H1 (cell line): ENCODE data around the gene GSAP. TPM values are rescaled to one million over a fixed set of nuclear protein-coding genes. Genes with fewer than 3 reads are reported as not detected.

Experiments
- CTCF ChIA-PET: fragments of 300-600 bp; sonication (Branson Sonifier 250); formaldehyde crosslinking; loops from one replicate; lab custom pipeline; 2021; ENCODE audit not compliant: partially characterized antibody; lab: Charles Lee
- POLR2A ChIA-PET: fragments of 300-600 bp; sonication (Branson Sonifier 250); formaldehyde crosslinking; loops from one replicate; lab custom pipeline; 2021; ENCODE audit warnings: inconsistent platforms; ENCODE audit not compliant: partially characterized antibody; lab: Charles Lee
- DNase-seq, 2 experiments: peaks; one replicate each; pipeline versions ENCODE4 v3.0.0 to v3.0.0-alpha.2; 2010 to 2022; ENCODE audit warnings: low spot score in 2 of 2, low read depth in 1 of 2, mixed read lengths in 1 of 2
- FAIRE-seq: peaks from 2 replicates; lab custom pipeline; 2011; peaks lifted over from hg19 to GRCh38; lab: Jason Lieb, UNC
- H2AFZ ChIP-seq: 2 replicates; pipeline ENCODE4 v1.8.1; 2012; ENCODE audit warnings: low read length, inconsistent platforms
- H2AK5ac ChIP-seq: 2 replicates; pipeline ENCODE4 v1.6.1; 2013; ENCODE audit warnings: low read depth, low read length
- H2BK120ac ChIP-seq: replicated peaks from 2 replicates; pipeline ENCODE3; 2013; ENCODE audit warnings: low read depth, low read length, inconsistent platforms
- H2BK12ac ChIP-seq: 2 replicates; pipeline ENCODE4 v1.6.1; 2013; ENCODE audit warnings: low read depth, low read length
- H2BK15ac ChIP-seq: 2 replicates; pipeline ENCODE4 v1.6.1; 2013; ENCODE audit warnings: low read length
- H2BK20ac ChIP-seq: 2 replicates; pipeline ENCODE4 v1.6.1; 2013; ENCODE audit warnings: low read length
- H2BK5ac ChIP-seq: 2 replicates; pipeline ENCODE4 v1.6.1; 2013; ENCODE audit warnings: low read depth, low read length
- H3K14ac ChIP-seq: 2 replicates; pipeline ENCODE4 v1.6.1; 2013; ENCODE audit warnings: inconsistent platforms; ENCODE audit not compliant: insufficient read length
- H3K18ac ChIP-seq: 2 replicates; pipeline ENCODE4 v1.6.1; 2013; ENCODE audit warnings: low read length; ENCODE audit errors: extremely low read depth
- H3K23ac ChIP-seq: 2 replicates; pipeline ENCODE4 v1.6.1; 2013; ENCODE audit warnings: inconsistent platforms; ENCODE audit not compliant: insufficient read length
- H3K23me2 ChIP-seq: 2 replicates; pipeline ENCODE4 v1.6.1; 2013; ENCODE audit warnings: low read depth, low read length
- H3K27ac ChIP-seq: 2 replicates; pipeline ENCODE4 v1.6.1; 2011; ENCODE audit warnings: low read depth, low read length, inconsistent platforms
- H3K27me3 ChIP-seq, 4 experiments: replicated peaks in 1 of 4; 1 replicate in 1 of 4; 2 replicates in 3 of 4; pipeline versions ENCODE4 v1.6.1 to v1.8.1; 2011 to 2013; ENCODE audit warnings: low read length in 3 of 4, mild to moderate bottlenecking in 3 of 4, inconsistent platforms in 2 of 4, mixed read lengths in 2 of 4, moderate library complexity in 1 of 4; ENCODE audit not compliant: control insufficient read depth in 3 of 4, insufficient read depth in 3 of 4; ENCODE audit errors: extremely low read depth in 1 of 4
- H3K36me3 ChIP-seq, 4 experiments: 2 replicates each; pipeline versions ENCODE4 v1.6.1 to v1.8.1; 2011 to 2013; ENCODE audit warnings: mild to moderate bottlenecking in 4 of 4, low read length in 3 of 4, moderate library complexity in 2 of 4, control low read depth in 1 of 4, inconsistent platforms in 1 of 4; ENCODE audit not compliant: insufficient read depth in 4 of 4, control insufficient read depth in 2 of 4
- H3K4ac ChIP-seq: replicated peaks from 2 replicates; pipeline ENCODE3; 2013; ENCODE audit warnings: low read length, low read depth, mixed read lengths, inconsistent platforms; ENCODE audit not compliant: insufficient read length
- H3K4me1 ChIP-seq, 4 experiments: replicated peaks in 1 of 4; 1 replicate in 1 of 4; 2 replicates in 3 of 4; pipeline versions ENCODE4 v1.6.1 to v1.8.1; 2011 to 2013; ENCODE audit warnings: low read length in 3 of 4, inconsistent platforms in 2 of 4, mixed read lengths in 1 of 4; ENCODE audit not compliant: insufficient read depth in 4 of 4, control insufficient read depth in 3 of 4
- H3K4me2 ChIP-seq, 2 experiments: 2 replicates each; pipeline versions ENCODE4 v1.6.1 to v1.8.1; 2011 to 2013; ENCODE audit warnings: low read depth in 2 of 2, low read length in 2 of 2, control low read depth in 1 of 2, inconsistent platforms in 1 of 2, mild to moderate bottlenecking in 1 of 2; ENCODE audit not compliant: insufficient read depth in 1 of 2
- H3K4me3 ChIP-seq, 4 experiments: fragments of 200-600, 300-600 bp in 1 of 4; sonication (generic), shearing (Covaris generic), sonication (Bioruptor Twin) in 1 of 4; 2 replicates each; pipeline versions ENCODE4 v1.5.1 to v1.8.1; 2011 to 2016; ENCODE audit warnings: low read length in 4 of 4, low read depth in 3 of 4, control low read depth in 2 of 4, inconsistent platforms in 2 of 4, mild to moderate bottlenecking in 2 of 4, mixed read lengths in 1 of 4, moderate library complexity in 1 of 4; ENCODE audit not compliant: insufficient read depth in 2 of 4; ENCODE audit errors: extremely low read depth in 1 of 4
- H3K56ac ChIP-seq: replicated peaks from 2 replicates; pipeline ENCODE3; 2013; ENCODE audit warnings: low read depth, mild to moderate bottlenecking, mixed read lengths, low read length, inconsistent platforms; ENCODE audit not compliant: insufficient read length
- H3K79me1 ChIP-seq: 2 replicates; pipeline ENCODE4 v1.6.1; 2013; ENCODE audit warnings: low read depth, low read length, control low read depth
- H3K79me2 ChIP-seq, 2 experiments: 2 replicates each; pipeline versions ENCODE4 v1.6.1 to v1.8.1; 2012 to 2013; ENCODE audit warnings: low read length in 2 of 2, mild to moderate bottlenecking in 2 of 2, inconsistent platforms in 1 of 2; ENCODE audit not compliant: insufficient read depth in 2 of 2, control insufficient read depth in 1 of 2
- H3K9ac ChIP-seq, 4 experiments: replicated peaks in 1 of 4; 1 replicate in 1 of 4; 2 replicates in 3 of 4; pipeline versions ENCODE4 v1.6.1 to v1.8.1; 2011 to 2013; ENCODE audit warnings: low read depth in 3 of 4, low read length in 3 of 4, control low read depth in 2 of 4, mild to moderate bottlenecking in 2 of 4, moderate library complexity in 2 of 4, inconsistent platforms in 1 of 4; ENCODE audit errors: extremely low read depth in 1 of 4
- H3K9me3 ChIP-seq, 2 experiments: 2 replicates each; pipeline versions ENCODE4 v1.6.1 to v1.8.1; 2012 to 2013; ENCODE audit warnings: mild to moderate bottlenecking in 2 of 2, moderate library complexity in 2 of 2, control low read depth in 1 of 2, inconsistent platforms in 1 of 2, low read depth in 1 of 2, low read length in 1 of 2, mixed read lengths in 1 of 2; ENCODE audit not compliant: insufficient read depth in 2 of 2
- H4K20me1 ChIP-seq, 2 experiments: replicated peaks in 1 of 2; 2 replicates each; pipeline versions ENCODE3 to v1.8.1; 2011 to 2013; ENCODE audit warnings: inconsistent platforms in 2 of 2, low read length in 2 of 2, mild to moderate bottlenecking in 1 of 2; ENCODE audit not compliant: insufficient read depth in 2 of 2, control insufficient read depth in 1 of 2
- H4K5ac ChIP-seq: 2 replicates; pipeline ENCODE4 v1.6.1; 2013; ENCODE audit warnings: low read length, low read depth, mixed read lengths, inconsistent platforms; ENCODE audit not compliant: insufficient read length
- H4K8ac ChIP-seq: 2 replicates; pipeline ENCODE4 v1.8.0; 2013; ENCODE audit warnings: mild to moderate bottlenecking, moderate library complexity, low read length, inconsistent platforms; ENCODE audit not compliant: insufficient read depth; ENCODE audit errors: extremely low read depth
- H4K91ac ChIP-seq: replicated peaks from 2 replicates; pipeline ENCODE3; 2013; ENCODE audit warnings: low read length, mixed read lengths, inconsistent platforms; ENCODE audit not compliant: insufficient read length
- RNF2 ChIP-seq: fragments of 200-900, 300-1000 bp; sonication (generic); IDR thresholded peaks from 2 replicates; pipeline ENCODE4 v1.7.1; 2016; ENCODE audit warnings: borderline replicate concordance, low read depth, mild to moderate bottlenecking, antibody characterized with exemption, low read length; ENCODE audit not compliant: poor library complexity, severe bottlenecking; ENCODE audit errors: missing control alignments
- WGBS, 2 experiments: shearing (Covaris generic) in 1 of 2; methylation state at CpG; one replicate each; pipeline versions ENCODE4 v1.1.6 to v1.1.7; 2013 to 2015; ENCODE audit warnings: low lambda C conversion rate in 2 of 2, mixed read lengths in 2 of 2, inconsistent platforms in 1 of 2, low coverage in 1 of 2, missing lambda C conversion rate in 1 of 2; ENCODE audit not compliant: insufficient replicate concordance in 2 of 2, insufficient coverage in 1 of 2, insufficient read length in 1 of 2; ENCODE audit errors: extremely low coverage in 1 of 2, missing lambda C conversion rate in 1 of 2; 5-methylcytosine and 5-hydroxymethylcytosine counted together
- polyA plus RNA-seq, 7 experiments: library from polyadenylated mRNA; depleted of rRNA in 3 of 7; stranded (reverse) in 5 of 7; unstranded in 2 of 7; fragments of >200 nt in 5 of 7; fragments of 200-250 nt in 2 of 7; gene quantifications; 1 replicate in 5 of 7; 2 replicates in 1 of 7; 4 replicates in 1 of 7; pipeline versions ENCODE4 v1.2.1 to v1.2.3, GENCODE V29; 2011 to 2013; ENCODE audit warnings: missing spikeins in 2 of 7, mixed read lengths in 2 of 7
- total RNA-seq: library from RNA; stranded (reverse); fragmentation: NEBNext Ultra II Directional; extraction: Animal tissue kit (Norgen Biotek cat#: 25700); gene quantifications from 2 replicates; pipeline ENCODE4 v1.2.1, GENCODE V29; 2021

GSAP gene
- total and polyA plus RNA-seq, 2 of the 8 experiments (the other 6 are each of a cell fraction or from before 2014, with no cell fraction given), result 0.93 to 2.1 TPM

DNA sequence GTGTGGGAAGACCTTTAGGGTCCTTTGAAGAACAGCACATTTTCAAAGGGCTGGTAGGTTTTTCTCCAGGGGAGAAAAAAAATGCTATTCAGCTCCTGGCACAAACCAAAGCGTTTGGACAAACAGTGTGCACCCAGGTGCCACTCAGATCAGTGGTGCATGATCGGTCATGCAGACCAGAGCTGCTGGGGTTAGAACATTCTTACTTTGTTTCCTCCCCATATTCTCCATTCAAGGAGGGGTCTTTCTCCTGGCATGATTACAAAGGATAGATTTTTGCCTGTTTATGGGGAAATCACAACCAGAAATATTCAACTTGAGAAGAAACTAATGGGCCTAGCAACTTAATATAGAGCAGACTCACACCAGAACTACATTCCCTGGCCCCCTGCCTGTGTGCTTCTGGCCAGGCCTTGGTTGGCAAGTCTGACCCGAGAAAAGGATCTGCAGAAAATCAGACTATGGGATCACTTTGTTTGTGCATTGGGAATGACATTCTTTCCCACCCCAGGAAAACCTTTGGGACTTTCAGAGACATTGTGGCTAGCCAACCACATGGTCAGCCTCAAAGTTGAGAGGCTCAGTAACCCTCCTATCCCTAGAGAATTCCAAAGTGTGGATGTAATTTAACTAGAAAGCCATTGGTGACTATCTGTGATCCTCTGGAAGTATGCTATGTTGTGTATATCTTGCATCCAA is 134.2 kb downstream of the GSAP start:
- CTCF ChIA-PET, result interaction anchor here (1.3 kb wide), 1 partner anchor 9 kb away, joined by 3 read pairs; no protein-coding TSS in a partner anchor
- Histone ChIP-seq H3K27me3 (no peaks in the 10 kb centered on the region), H2BK12ac (no peak overlapping the region), H3K36me3 (no peaks in the 10 kb centered on the region), H3K9ac (no peak overlapping the region), H3K4ac (no peak overlapping the region), H2BK20ac (no peak overlapping the region), H4K8ac (no peak overlapping the region), H2BK15ac (no peak overlapping the region), H3K9me3 (no peaks in the 10 kb centered on the region), H3K23me2 (no peaks in the 10 kb centered on the region), H3K79me1 (no peaks in the 10 kb centered on the region), H3K4me1 (no peaks in the 10 kb centered on the region), H3K14ac (no peak overlapping the region), H4K5ac (no peak overlapping the region), H3K18ac (no peak overlapping the region), H3K27ac (no peak overlapping the region), H3K79me2 (no peaks in the 10 kb centered on the region), H4K20me1 (no peaks in the 10 kb centered on the region), H3K4me3 (no peak overlapping the region), H2AK5ac (no peak overlapping the region), H4K91ac (no peak overlapping the region), H3K4me2 (no peak overlapping the region), H2BK5ac (no peak overlapping the region), H2AFZ (no peak overlapping the region), H2BK120ac (no peak overlapping the region), H3K56ac (no peak overlapping the region), H3K23ac (no peak overlapping the region)
- DNase-seq (no peak), FAIRE-seq (no peak)
- POLR2A ChIA-PET, result no interaction called here
- TF ChIP-seq RNF2, result no peak
- 93% methylated on average over 3 of the region's 3 CpGs; no CpG with 5 or more reads in 1 of the 2 experiments for WGBS, 2 experiments
